ENCODE measurements around the gene NPM3. TPM values are rescaled to one million over a fixed set of nuclear protein-coding genes. Genes with fewer than 3 reads are reported as not detected.

NPM3 gene
- total and polyA plus RNA-seq, 2 of the 13 experiments (the other 11 are each of a cell fraction or from before 2014, with no cell fraction given) = 47.6 to 129 TPM

DNA sequence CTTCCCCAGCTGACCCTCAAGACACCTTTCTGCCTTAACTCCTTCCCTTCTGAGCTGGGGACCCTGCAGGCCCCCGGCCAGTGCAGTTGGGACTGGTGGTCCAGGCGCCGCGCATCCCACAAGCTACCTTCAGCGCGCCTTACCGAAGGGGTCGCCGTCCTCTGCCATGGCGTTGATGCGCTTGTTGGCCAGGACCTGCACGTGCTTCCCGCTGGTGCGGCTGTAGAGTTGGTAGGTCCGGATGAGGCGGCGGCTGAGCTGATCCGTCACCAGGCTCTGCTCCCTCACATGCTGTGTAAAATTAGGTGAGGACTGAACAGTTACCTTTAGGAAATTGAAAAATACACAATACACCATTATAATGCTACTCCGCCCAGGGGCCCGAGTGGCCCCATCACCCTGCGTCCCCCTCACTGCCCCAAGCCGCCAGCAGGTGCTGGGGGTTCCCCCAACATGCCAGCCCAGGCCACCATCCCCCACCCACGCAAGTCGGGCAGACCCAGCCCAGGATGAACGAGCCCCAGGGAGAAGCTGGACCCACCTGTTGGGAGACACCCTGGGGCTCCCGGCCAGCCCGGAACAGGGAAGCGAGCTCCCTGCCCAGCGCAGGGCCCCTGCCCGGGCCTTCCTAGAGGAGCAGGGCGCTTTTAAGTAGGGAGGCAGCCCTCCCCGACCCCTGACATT lies 8.5 kb downstream of the NPM3 start:
- H3K27me3 ChIP-seq (ENCODE audit: control insufficient read depth in 1 of 2, insufficient read depth in 2 of 2, low read length in 2 of 2) = peaks cover 17 to 49% of the 10 kb centered on the region in 2 experiments
- WGBS (ENCODE audit: low lambda C conversion rate) = 73% methylated on average over 25 of the region's 32 CpGs
- in situ Hi-C loops (cut with HindIII; ENCODE audit: extremely low pct_ligation_motif_present, low pct_unique_long_range_greater_than_20kb) = no loop called here
- H3K9me3 ChIP-seq (ENCODE audit: low read length) = no peaks in the 10 kb centered on the region
- H3K4me1 ChIP-seq (ENCODE audit: insufficient read depth, low read length) = peaks cover 25% of the 10 kb centered on the region
- no peaks in the 10 kb centered on the region for H3K79me2 ChIP-seq (ENCODE audit: insufficient read depth, low read length)
- intact Hi-C loops (cut with micrococcal nuclease; ENCODE audit: unreplicated experiment) = no loop called here
- DNase-seq (ENCODE audit: low spot score) (no peak), FAIRE-seq (no peak), ATAC-seq (no peak)
- no peaks in the 10 kb centered on the region; a peak in 1 of 5 replicates for H3K36me3 ChIP-seq (replicated peaks in 1 of 2; ENCODE audit: control insufficient read depth in 1 of 2, insufficient read depth in 2 of 2, low read length in 2 of 2)
- H3K9ac ChIP-seq (ENCODE audit: insufficient read depth, low read depth, low read length) = no peak overlapping the region
- no peak overlapping the region for H3K4me3 ChIP-seq (replicated peaks in 1 of 3; ENCODE audit: insufficient read depth in 1 of 3, low read depth in 2 of 3, low read length in 3 of 3)
- no peak overlapping the region for H3K27ac ChIP-seq (ENCODE audit: extremely low read length, insufficient read depth, low read length)
- H2AFZ ChIP-seq (ENCODE audit: low read length) = no peak overlapping the region
- BruUV-seq (replicated peaks) = no TSS peak
- ChIA-PET POLR2A (no interaction called here), CTCF (ENCODE audit: low intra/inter-chr PET ratio, low total read pairs) (no interaction called here)
- no peaks in the 10 kb centered on the region for H4K20me1 ChIP-seq (ENCODE audit: insufficient read depth, low read length)
- no peak overlapping the region for H3K4me2 ChIP-seq (ENCODE audit: low read depth, low read length)
- TF ChIP-seq HNF4A (CRISPR knock-in tag; IDR thresholded peaks at IDR 0.05) (no peak), PRPF4 (IDR thresholded peaks at IDR 0.05; ENCODE audit: low read depth, low read length, poor library complexity, severe bottlenecking) (no peak), EEA1 (CRISPR knock-in tag; IDR thresholded peaks at IDR 0.05; ENCODE audit: borderline replicate concordance) (no peak), BHLHE40 (IDR thresholded peaks at IDR 0.05; ENCODE audit: low read length) (no peak), HNRNPLL (IDR thresholded peaks at IDR 0.05; ENCODE audit: low read depth, low read length, poor library complexity, severe bottlenecking) (peak; percentile 9)

GRCh38 chr10:101773923-101774588 lies 9.2 kb downstream of the NPM3 start:
- in situ Hi-C loops (cut with HindIII; ENCODE audit: extremely low pct_ligation_motif_present, low pct_unique_long_range_greater_than_20kb) = no loop called here
- H3K4me2 ChIP-seq (ENCODE audit: low read depth, low read length) = no peak overlapping the region
- H3K79me2 ChIP-seq (ENCODE audit: insufficient read depth, low read length) = no peaks in the 10 kb centered on the region
- H3K27me3 ChIP-seq (ENCODE audit: control insufficient read depth in 1 of 2, insufficient read depth in 2 of 2, low read length in 2 of 2) = peaks cover 17 to 55% of the 10 kb centered on the region in 2 experiments
- DNase-seq (ENCODE audit: low spot score) = no peak
- FAIRE-seq = no peak
- ChIA-PET CTCF (ENCODE audit: low intra/inter-chr PET ratio, low total read pairs) (no interaction called here), POLR2A (no interaction called here)
- peaks cover 19% of the 10 kb centered on the region for H3K4me1 ChIP-seq (ENCODE audit: insufficient read depth, low read length)
- H3K36me3 ChIP-seq (replicated peaks in 1 of 2; ENCODE audit: control insufficient read depth in 1 of 2, insufficient read depth in 2 of 2, low read length in 2 of 2) = no peaks in the 10 kb centered on the region; a peak in 1 of 5 replicates
- no peak overlapping the region for H2AFZ ChIP-seq (ENCODE audit: low read length)
- 0 out of 2 replicates have a peak, but pooled peaks have one; percentile 9 for TF ChIP-seq EZH2 (conservative IDR thresholded peaks at IDR 0.05; ENCODE audit: low read depth, low read length)
- no peak for TF ChIP-seq SAFB2 (CRISPR knock-in tag; IDR thresholded peaks at IDR 0.05; ENCODE audit: borderline replicate concordance, low read depth)
- no peak for ATAC-seq
- no peaks in the 10 kb centered on the region for H4K20me1 ChIP-seq (ENCODE audit: insufficient read depth, low read length)
- intact Hi-C loops (cut with micrococcal nuclease; ENCODE audit: unreplicated experiment) = no loop called here
- WGBS (ENCODE audit: low lambda C conversion rate) = 30% methylated on average over 11 of the region's 13 CpGs
- H3K27ac ChIP-seq (ENCODE audit: extremely low read length, insufficient read depth, low read length) = no peak overlapping the region
- BruUV-seq (replicated peaks) = no TSS peak
- H3K9me3 ChIP-seq (ENCODE audit: low read length) = no peaks in the 10 kb centered on the region
- no peak overlapping the region for H3K4me3 ChIP-seq (replicated peaks in 1 of 3; ENCODE audit: insufficient read depth in 1 of 3, low read depth in 2 of 3, low read length in 3 of 3)
- no peak overlapping the region for H3K9ac ChIP-seq (ENCODE audit: insufficient read depth, low read depth, low read length)

Measured in HepG2 (cell line).